IMR-90 (cell line): ENCODE results near the gene KAZN. TPM values are rescaled to one million over a fixed set of nuclear protein-coding genes. Genes with fewer than 3 reads are reported as not detected.

ENCODE experiments used
- ATAC-seq: fragments of 200-7000 bp; cut with Tn5 transposase; 2 replicates; pipeline ENCODE4 v1.9.1; 2020; ENCODE audit warnings: low read depth, mild to moderate bottlenecking, moderate library complexity
- BruUV-seq: library from RNA; stranded (reverse); fragments of 400-500 nt; replicated peaks from 2 replicates; lab custom pipeline; 2021; lab: Mats Ljungman, UMichigan
- CTCF ChIA-PET: fragments of 300-600 bp; formaldehyde crosslinking; extraction: SDS; loops from one replicate; lab custom pipeline; 2021; ENCODE audit warnings: antibody characterized with exemption; lab: Yijun Ruan, JAX
- POLR2A ChIA-PET: fragments of 300-600 bp; sonication (Branson Sonifier 250); formaldehyde crosslinking; loops from one replicate; lab custom pipeline; 2022; ENCODE audit warnings: antibody characterized with exemption; ENCODE audit not compliant: unreplicated experiment; lab: Charles Lee
- DNase-seq: peaks from one replicate; pipeline ENCODE4 v3.0.0; 2013
- H2AFZ ChIP-seq: replicated peaks from 2 replicates; pipeline ENCODE3; 2013; ENCODE audit warnings: low read length, mild to moderate bottlenecking; ENCODE audit not compliant: poor library complexity
- H2AK5ac ChIP-seq: 2 replicates; pipeline ENCODE4 v1.6.1; 2013; ENCODE audit warnings: low read depth, low read length, inconsistent platforms
- H2AK9ac ChIP-seq: replicated peaks from 2 replicates; pipeline ENCODE3; 2013; ENCODE audit warnings: mild to moderate bottlenecking, low read depth, low read length, moderate library complexity; ENCODE audit not compliant: poor library complexity
- H2BK120ac ChIP-seq: 2 replicates; pipeline ENCODE4 v1.6.1; 2013; ENCODE audit warnings: low read depth, low read length, inconsistent platforms
- H2BK15ac ChIP-seq: 3 replicates; pipeline ENCODE4 v1.6.1; 2013; ENCODE audit warnings: low read depth, low read length, inconsistent platforms
- H2BK20ac ChIP-seq: 2 replicates; pipeline ENCODE4 v1.6.1; 2013; ENCODE audit warnings: low read depth, mild to moderate bottlenecking, inconsistent platforms, low read length, moderate library complexity
- H2BK5ac ChIP-seq: 2 replicates; pipeline ENCODE4 v1.6.1; 2013; ENCODE audit warnings: mild to moderate bottlenecking, low read depth, low read length, inconsistent platforms; ENCODE audit not compliant: poor library complexity, severe bottlenecking
- H3K14ac ChIP-seq: replicated peaks from 2 replicates; pipeline ENCODE4 v1.6.1; 2013; ENCODE audit warnings: low read depth, low read length, inconsistent platforms
- H3K18ac ChIP-seq: 2 replicates; pipeline ENCODE4 v1.6.1; 2013; ENCODE audit warnings: low read depth, low read length, control low read depth
- H3K23ac ChIP-seq: 2 replicates; pipeline ENCODE4 v1.6.1; 2013; ENCODE audit warnings: low read depth, low read length, inconsistent platforms
- H3K27ac ChIP-seq: 2 replicates; pipeline ENCODE4 v1.5.1; 2013; ENCODE audit warnings: mild to moderate bottlenecking, control low read depth, low read length; ENCODE audit not compliant: insufficient read depth
- H3K27me3 ChIP-seq: 2 replicates; pipeline ENCODE4 v1.6.1; 2013; ENCODE audit warnings: low read length; ENCODE audit not compliant: control insufficient read depth, insufficient read depth
- H3K36me3 ChIP-seq: 2 replicates; pipeline ENCODE4 v1.6.1; 2013; ENCODE audit warnings: low read length, mixed read lengths; ENCODE audit not compliant: control insufficient read depth, insufficient read depth
- H3K4ac ChIP-seq: 2 replicates; pipeline ENCODE4 v1.6.1; 2013; ENCODE audit warnings: low read depth, low read length, inconsistent platforms
- H3K4me1 ChIP-seq: 2 replicates; pipeline ENCODE4 v1.6.1; 2013; ENCODE audit warnings: low read length, mixed read lengths; ENCODE audit not compliant: control insufficient read depth, insufficient read depth
- H3K4me2 ChIP-seq: 2 replicates; pipeline ENCODE4 v1.6.1; 2013; ENCODE audit warnings: low read depth, mild to moderate bottlenecking, control low read depth, low read length, moderate library complexity
- H3K4me3 ChIP-seq: 2 replicates; pipeline ENCODE4 v1.5.1; 2013; ENCODE audit warnings: low read depth, mild to moderate bottlenecking, control low read depth, low read length, moderate library complexity; ENCODE audit not compliant: insufficient read depth
- H3K56ac ChIP-seq: 2 replicates; pipeline ENCODE4 v1.6.1; 2013; ENCODE audit warnings: low read length, inconsistent platforms; ENCODE audit not compliant: insufficient read depth; ENCODE audit errors: extremely low read depth
- H3K79me1 ChIP-seq, 2 experiments: 2 replicates each; pipeline ENCODE4 v1.6.1; 2013; ENCODE audit warnings: low read length in 2 of 2, inconsistent platforms in 1 of 2, low read depth in 1 of 2
- H3K9ac ChIP-seq: 2 replicates; pipeline ENCODE4 v1.6.1; 2013; ENCODE audit warnings: low read depth, low read length, control low read depth
- H3K9me1 ChIP-seq: 2 replicates; pipeline ENCODE4 v1.6.1; 2013; ENCODE audit warnings: low read length, inconsistent platforms; ENCODE audit not compliant: insufficient read depth
- H3K9me3 ChIP-seq: 2 replicates; pipeline ENCODE4 v1.6.1; 2013; ENCODE audit warnings: low read length; ENCODE audit not compliant: control insufficient read depth, insufficient read depth
- H4K20me1 ChIP-seq: 2 replicates; pipeline ENCODE4 v1.6.1; 2013; ENCODE audit warnings: low read length, inconsistent platforms; ENCODE audit not compliant: insufficient read depth
- H4K5ac ChIP-seq: 2 replicates; pipeline ENCODE4 v1.6.1; 2013; ENCODE audit warnings: mild to moderate bottlenecking, low read depth, low read length, control low read depth
- H4K8ac ChIP-seq, 2 experiments: 2 replicates each; pipeline ENCODE4 v1.6.1; 2013; ENCODE audit warnings: low read depth in 2 of 2, low read length in 2 of 2, control low read depth in 1 of 2, inconsistent platforms in 1 of 2
- H4K91ac ChIP-seq: 2 replicates; pipeline ENCODE4 v1.6.1; 2013; ENCODE audit warnings: low read depth, low read length, inconsistent platforms; ENCODE audit not compliant: insufficient read depth
- CHD1 ChIP-seq: IDR thresholded peaks from 2 replicates; pipeline ENCODE4 v1.6.1; 2012; ENCODE audit warnings: low read depth, low read length, improper control_type of control experiment
- CTCF ChIP-seq: conservative IDR thresholded peaks from 2 replicates; pipeline ENCODE4 v1.5.1; 2012; ENCODE audit warnings: mild to moderate bottlenecking, low read depth, low read length, improper control_type of control experiment
- ELK1 ChIP-seq: fragments of 150-350 bp; IDR thresholded peaks from 2 replicates; pipeline ENCODE4 v1.6.1; 2016; ENCODE audit warnings: low read depth, mild to moderate bottlenecking, low read length, moderate library complexity, borderline replicate concordance
- FOS ChIP-seq: fragments of 150-350 bp; IDR thresholded peaks from 2 replicates; pipeline ENCODE4 v1.6.1; 2016; ENCODE audit warnings: low read depth, low read length
- MXI1 ChIP-seq: IDR thresholded peaks from 2 replicates; pipeline ENCODE4 v1.6.1; 2012; ENCODE audit warnings: low read depth, mild to moderate bottlenecking, low read length, moderate library complexity, borderline replicate concordance
- NFE2L2 ChIP-seq: fragments of 150-350 bp; IDR thresholded peaks from 2 replicates; pipeline ENCODE4 v1.6.1; 2016; ENCODE audit warnings: low read depth, mild to moderate bottlenecking, low read length
- POLR2A ChIP-seq: IDR thresholded peaks from 2 replicates; pipeline ENCODE4 v1.6.1; 2012; ENCODE audit warnings: mild to moderate bottlenecking, low read depth, low read length
- RAD21 ChIP-seq: IDR thresholded peaks from 2 replicates; pipeline ENCODE4 v1.6.1; 2012; ENCODE audit warnings: low read length, improper control_type of control experiment
- RCOR1 ChIP-seq: IDR thresholded peaks from 2 replicates; pipeline ENCODE4 v1.6.1; 2012; ENCODE audit warnings: mild to moderate bottlenecking, low read length, improper control_type of control experiment; ENCODE audit not compliant: insufficient replicate concordance
- RFX5 ChIP-seq: IDR thresholded peaks from 2 replicates; pipeline ENCODE4 v1.8.0; 2012; ENCODE audit warnings: low read depth, mild to moderate bottlenecking, low read length, moderate library complexity
- SMC3 ChIP-seq: fragments of 150-350 bp; IDR thresholded peaks from 2 replicates; pipeline ENCODE4 v1.6.1; 2016; ENCODE audit warnings: low read depth, mild to moderate bottlenecking, antibody characterized with exemption, low read length, moderate library complexity
- USF2 ChIP-seq: fragments of 150-350 bp; IDR thresholded peaks from 2 replicates; pipeline ENCODE4 v1.6.1; 2017; ENCODE audit warnings: mild to moderate bottlenecking, antibody characterized with exemption, low read length, low read depth
- WGBS, 2 experiments: methylation state at CpG; one replicate each; pipeline versions ENCODE4 v1.1.5 to v1.1.7; 2013; ENCODE audit warnings: missing lambda C conversion rate in 2 of 2; ENCODE audit not compliant: insufficient read length in 1 of 2; ENCODE audit errors: extremely low coverage in 2 of 2; 5-methylcytosine and 5-hydroxymethylcytosine counted together
- dilution Hi-C: fragments of 300-500 bp; cut with HindIII; formaldehyde crosslinking; loops from one replicate; pipeline ENCODE4 v1.14.3; 2018; ENCODE audit warnings: low sequenced_read_pairs; ENCODE audit not compliant: unreplicated experiment
- in situ Hi-C: fragments of 300-500 bp; cut with MboI; formaldehyde crosslinking; loops from 3 replicates; pipeline ENCODE4 v1.14.3; 2019; ENCODE audit warnings: low sequenced_read_pairs, inconsistent platforms, mixed read lengths
- intact Hi-C: fragments of 100-400 bp; cut with micrococcal nuclease; formaldehyde crosslinking; loops from 2 replicates; pipeline ENCODE4 v1.10.0; 2022
- polyA plus RNA-seq, 3 experiments: library from polyadenylated mRNA; depleted of rRNA; stranded (reverse); fragments of >200 nt; gene quantifications; 2 replicates each; pipeline ENCODE4 v1.2.3, GENCODE V29; 2012; ENCODE audit warnings: low replicate concordance in 1 of 3
- total RNA-seq: library from RNA; depleted of rRNA; stranded (reverse); fragments of >200 nt; gene quantifications from 2 replicates; pipeline ENCODE4 v1.2.3, GENCODE V29; 2012

KAZN gene
- total and polyA plus RNA-seq, 2 of the 4 experiments (the other 2 are of a cell fraction) = 5.2 to 10.5 TPM

GRCh38 chr1:15016526-15016925 is 418.0 kb downstream of the KAZN start:
- ChIA-PET POLR2A (no interaction called here), CTCF (interaction anchor here (1.3 kb wide), 1 partner anchor 11 kb away, joined by 4 read pairs; no protein-coding TSS in a partner anchor)
- Histone ChIP-seq H3K4me3 (no peak overlapping the region), H4K8ac (no peak overlapping the region), H4K91ac (no peak overlapping the region), H4K20me1 (peaks cover 15% of the 10 kb centered on the region), H2AFZ (no peak overlapping the region), H2BK20ac (no peak overlapping the region), H2AK5ac (no peak overlapping the region), H2AK9ac (no peak overlapping the region), H3K4ac (no peak overlapping the region), H3K14ac (no peak overlapping the region), H3K23ac (no peak overlapping the region), H3K56ac (no peak overlapping the region), H3K36me3 (no peaks in the 10 kb centered on the region), H4K5ac (no peak overlapping the region), H3K9me1 (no peaks in the 10 kb centered on the region; the same call in 1 of the 2 replicates), H3K4me2 (no peak overlapping the region), H3K9me3 (no peaks in the 10 kb centered on the region), H3K79me1 (peaks cover 17 to 28% of the 10 kb centered on the region in 2 experiments), H3K27me3 (no peaks in the 10 kb centered on the region), H3K4me1 (peaks cover 2% of the 10 kb centered on the region), H3K27ac (no peak overlapping the region), H3K18ac (no peak overlapping the region), H2BK120ac (no peak overlapping the region), H2BK5ac (no peak overlapping the region), H3K9ac (no peak overlapping the region), H2BK15ac (no peak overlapping the region)
- ATAC-seq (no peak), DNase-seq (no peak)
- intact Hi-C loops = no loop called here
- dilution Hi-C loops = no loop called here
- 94% methylated on average over 4 of the region's 10 CpGs; no CpG with 5 or more reads in 1 of the 2 experiments for WGBS, 2 experiments
- in situ Hi-C loops = no loop called here
- BruUV-seq = no TSS peak
- TF ChIP-seq SMC3 = no peak
- TF ChIP-seq RFX5 = no peak
- no peak for TF ChIP-seq POLR2A
- no peak for TF ChIP-seq MXI1
- no peak for TF ChIP-seq CTCF
- no peak for TF ChIP-seq CHD1
- no peak for TF ChIP-seq FOS
- no peak for TF ChIP-seq NFE2L2
- TF ChIP-seq RCOR1 = no peak
- no peak for TF ChIP-seq ELK1
- TF ChIP-seq USF2 = no peak
- TF ChIP-seq RAD21 = no peak
